Measurements from ENCODE around the gene HDAC7. TPM values are rescaled to one million over a fixed set of nuclear protein-coding genes. Genes with fewer than 3 reads are reported as not detected.

The HDAC7 gene
- total and polyA plus RNA-seq, 4 donors, result 3.5 to 14.7 (median 7.2) TPM

GRCh38 chr12:47739297-47739696 is 80.4 kb downstream of the HDAC7 start:
- Histone ChIP-seq H3K27ac (ENCODE audit: low read depth in 1 of 2, low read length in 2 of 2) (no peak overlapping the region), H3K9ac (ENCODE audit: low read depth in 1 of 2, low read length in 2 of 2) (no peak overlapping the region), H3K27me3 (ENCODE audit: control insufficient read depth in 4 of 4, insufficient read depth in 4 of 4, low read length in 3 of 4) (no peaks in the 10 kb centered on the region), H3K36me3 (ENCODE audit: control insufficient read depth in 4 of 4, insufficient read depth in 3 of 4, low read depth in 1 of 4, low read length in 3 of 4) (no peaks in the 10 kb centered on the region), H3K9me3 (ENCODE audit: control insufficient read depth in 4 of 4, low read length in 3 of 4) (no peaks in the 10 kb centered on the region), H3K4me1 (ENCODE audit: control insufficient read depth in 4 of 4, insufficient read depth in 4 of 4, low read length in 3 of 4) (peaks cover 10 to 12% (median 11%) of the 10 kb centered on the region in 4 donors), H3K4me3 (ENCODE audit: low read depth in 1 of 3, low read length in 3 of 3) (no peak overlapping the region)
- WGBS, result 83% methylated on average over 3 of the region's 3 CpGs
- TF ChIP-seq ZBTB33 (IDR thresholded peaks at IDR 0.05) (no peak), TAF1 (conservative IDR thresholded peaks at IDR 0.05) (no peak), FOXA2 (IDR thresholded peaks at IDR 0.05) (no peak), EGR1 (IDR thresholded peaks at IDR 0.05; ENCODE audit: low read depth in 2 of 2) (no peak), CTCF (IDR thresholded peaks at IDR 0.05; ENCODE audit: low read depth, low read length, missing input control) (no peak), GABPA (IDR thresholded peaks at IDR 0.05 in 1 of 2, conservative IDR thresholded peaks at IDR 0.05 in 1 of 2) (no peak), HNF4A (conservative IDR thresholded peaks at IDR 0.05) (no peak), YY1 (IDR thresholded peaks at IDR 0.05) (no peak), JUND (IDR thresholded peaks at IDR 0.05) (no peak)
- TF ChIP-seq, protein P1, sequence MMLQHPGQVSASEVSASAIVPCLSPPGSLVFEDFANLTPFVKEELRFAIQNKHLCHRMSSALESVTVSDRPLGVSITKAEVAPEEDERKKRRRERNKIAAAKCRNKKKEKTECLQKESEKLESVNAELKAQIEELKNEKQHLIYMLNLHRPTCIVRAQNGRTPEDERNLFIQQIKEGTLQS (IDR thresholded peaks at IDR 0.05), result no peak
- TF ChIP-seq, protein P2, sequence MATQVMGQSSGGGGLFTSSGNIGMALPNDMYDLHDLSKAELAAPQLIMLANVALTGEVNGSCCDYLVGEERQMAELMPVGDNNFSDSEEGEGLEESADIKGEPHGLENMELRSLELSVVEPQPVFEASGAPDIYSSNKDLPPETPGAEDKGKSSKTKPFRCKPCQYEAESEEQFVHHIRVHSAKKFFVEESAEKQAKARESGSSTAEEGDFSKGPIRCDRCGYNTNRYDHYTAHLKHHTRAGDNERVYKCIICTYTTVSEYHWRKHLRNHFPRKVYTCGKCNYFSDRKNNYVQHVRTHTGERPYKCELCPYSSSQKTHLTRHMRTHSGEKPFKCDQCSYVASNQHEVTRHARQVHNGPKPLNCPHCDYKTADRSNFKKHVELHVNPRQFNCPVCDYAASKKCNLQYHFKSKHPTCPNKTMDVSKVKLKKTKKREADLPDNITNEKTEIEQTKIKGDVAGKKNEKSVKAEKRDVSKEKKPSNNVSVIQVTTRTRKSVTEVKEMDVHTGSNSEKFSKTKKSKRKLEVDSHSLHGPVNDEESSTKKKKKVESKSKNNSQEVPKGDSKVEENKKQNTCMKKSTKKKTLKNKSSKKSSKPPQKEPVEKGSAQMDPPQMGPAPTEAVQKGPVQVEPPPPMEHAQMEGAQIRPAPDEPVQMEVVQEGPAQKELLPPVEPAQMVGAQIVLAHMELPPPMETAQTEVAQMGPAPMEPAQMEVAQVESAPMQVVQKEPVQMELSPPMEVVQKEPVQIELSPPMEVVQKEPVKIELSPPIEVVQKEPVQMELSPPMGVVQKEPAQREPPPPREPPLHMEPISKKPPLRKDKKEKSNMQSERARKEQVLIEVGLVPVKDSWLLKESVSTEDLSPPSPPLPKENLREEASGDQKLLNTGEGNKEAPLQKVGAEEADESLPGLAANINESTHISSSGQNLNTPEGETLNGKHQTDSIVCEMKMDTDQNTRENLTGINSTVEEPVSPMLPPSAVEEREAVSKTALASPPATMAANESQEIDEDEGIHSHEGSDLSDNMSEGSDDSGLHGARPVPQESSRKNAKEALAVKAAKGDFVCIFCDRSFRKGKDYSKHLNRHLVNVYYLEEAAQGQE (IDR thresholded peaks at IDR 0.05), result no peak
- TF ChIP-seq, protein P3, sequence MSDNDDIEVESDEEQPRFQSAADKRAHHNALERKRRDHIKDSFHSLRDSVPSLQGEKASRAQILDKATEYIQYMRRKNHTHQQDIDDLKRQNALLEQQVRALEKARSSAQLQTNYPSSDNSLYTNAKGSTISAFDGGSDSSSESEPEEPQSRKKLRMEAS (IDR thresholded peaks at IDR 0.05), result no peak
- no peak for DNase-seq (ENCODE audit: low spot score)

DNA sequence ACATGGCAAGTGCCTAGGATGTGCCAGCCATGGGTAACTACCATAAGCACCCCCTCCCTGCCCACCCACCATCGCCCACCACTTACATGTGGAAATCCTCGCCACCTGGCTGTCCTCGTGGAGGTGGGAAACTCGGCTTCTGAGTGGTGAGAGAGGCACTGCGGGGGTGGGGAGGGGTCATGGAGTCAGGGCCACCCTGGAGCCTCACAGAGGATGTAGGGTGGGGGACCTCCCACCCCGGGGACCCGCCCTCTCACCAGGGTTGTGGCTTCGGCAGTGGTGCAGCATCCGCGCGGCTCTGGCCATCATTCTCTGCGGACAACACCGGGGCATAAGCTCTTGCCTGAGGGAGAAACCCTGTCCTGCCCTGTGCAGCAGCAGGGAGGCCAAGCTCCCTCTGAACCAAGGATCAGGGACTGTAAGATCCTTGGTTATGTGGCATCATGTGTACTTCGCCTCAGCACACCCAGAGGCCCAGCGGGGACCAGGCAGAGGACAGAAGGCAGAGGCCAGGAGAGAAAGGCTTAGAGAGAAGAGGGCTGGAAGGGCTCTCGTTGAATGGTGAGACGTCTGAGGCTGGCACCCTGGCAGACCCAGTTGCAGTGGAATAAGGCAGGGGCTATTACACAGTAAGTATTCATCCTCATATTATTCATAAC is 81.6 kb downstream of the HDAC7 start:
- H3K9ac ChIP-seq (ENCODE audit: low read depth in 1 of 2, low read length in 2 of 2), result no peak overlapping the region
- peaks cover 10 to 12% (median 11%) of the 10 kb centered on the region in 4 donors for H3K4me1 ChIP-seq (ENCODE audit: control insufficient read depth in 4 of 4, insufficient read depth in 4 of 4, low read length in 3 of 4)
- no peaks in the 10 kb centered on the region for H3K36me3 ChIP-seq (ENCODE audit: control insufficient read depth in 4 of 4, insufficient read depth in 3 of 4, low read depth in 1 of 4, low read length in 3 of 4)
- 85% methylated on average over 17 of the region's 17 CpGs for WGBS
- no peak overlapping the region for H3K4me3 ChIP-seq (ENCODE audit: low read depth in 1 of 3, low read length in 3 of 3)
- H3K27ac ChIP-seq (ENCODE audit: low read depth in 1 of 2, low read length in 2 of 2), result no peak overlapping the region
- no peak for DNase-seq (ENCODE audit: low spot score)
- H3K27me3 ChIP-seq (ENCODE audit: control insufficient read depth in 4 of 4, insufficient read depth in 4 of 4, low read length in 3 of 4), result no peaks in the 10 kb centered on the region
- H3K9me3 ChIP-seq (ENCODE audit: control insufficient read depth in 4 of 4, low read length in 3 of 4), result no peaks in the 10 kb centered on the region
- TF ChIP-seq, protein P1 (IDR thresholded peaks at IDR 0.05), result no peak
- TF ChIP-seq, protein P3 (IDR thresholded peaks at IDR 0.05), result no peak
- TF ChIP-seq YY1 (IDR thresholded peaks at IDR 0.05) (no peak), SP1 (IDR thresholded peaks at IDR 0.05) (no peak), NR2F2 (IDR thresholded peaks at IDR 0.05) (no peak), RAD21 (IDR thresholded peaks at IDR 0.05) (no peak), ZBTB33 (IDR thresholded peaks at IDR 0.05) (no peak), RXRA (IDR thresholded peaks at IDR 0.05) (no peak), EGR1 (IDR thresholded peaks at IDR 0.05; ENCODE audit: low read depth in 2 of 2) (no peak), CTCF (IDR thresholded peaks at IDR 0.05; ENCODE audit: low read depth, low read length, missing input control) (no peak), HNF4G (IDR thresholded peaks at IDR 0.05) (no peak), GABPA (IDR thresholded peaks at IDR 0.05 in 1 of 2, conservative IDR thresholded peaks at IDR 0.05 in 1 of 2) (no peak), HNF4A (conservative IDR thresholded peaks at IDR 0.05) (no peak), JUND (IDR thresholded peaks at IDR 0.05) (no peak), TAF1 (conservative IDR thresholded peaks at IDR 0.05) (no peak)

Data from liver (tissue), 9 donors.